Measurements from ENCODE around the gene SEC11A.
"Not testable (repeated sequence)": the region's sequence is repeated elsewhere in the genome, so short reads cannot be mapped to it uniquely, and the experiment has no call there.

The SEC11A gene

GRCh38 chr15:84736375-84736774 lies 20.4 kb upstream of the SEC11A start:
- no peak for DNase-seq

GRCh38 chr15:84735480-84736061 lies 19.6 kb upstream of the SEC11A start:
- not testable (repeated sequence) for DNase-seq

- peak; percentile 92 for DNase-seq
These were observed 19.0 kb upstream of the SEC11A start for GRCh38 chr15:84734794-84735479.

- no peak for DNase-seq
These were observed 15.8 kb upstream of the SEC11A start for GRCh38 chr15:84731774-84732173.

- no peak for DNase-seq
These were observed 11.5 kb upstream of the SEC11A start for GRCh38 chr15:84727429-84727828.

GRCh38 chr15:84725001-84725491 lies 9.1 kb upstream of the SEC11A start:
- peak; percentile 51 for DNase-seq

- DNase-seq: no peak
These were observed 6.7 kb upstream of the SEC11A start for GRCh38 chr15:84722628-84723027.

GRCh38 chr15:84721371-84721770 lies 5.4 kb upstream of the SEC11A start:
- DNase-seq: no peak

- DNase-seq: peak; percentile 65
These were observed 401 bp downstream of the SEC11A start for GRCh38 chr15:84715441-84716035.

GRCh38 chr15:84714821-84715220 lies 1.1 kb downstream of the SEC11A start:
- peak; percentile 33 for DNase-seq

GRCh38 chr15:84714372-84714771 lies 1.6 kb downstream of the SEC11A start:
- no peak for DNase-seq

- no peak for DNase-seq
These were observed 12.1 kb downstream of the SEC11A start for GRCh38 chr15:84703808-84704207.

GRCh38 chr15:84702961-84703482 lies 12.9 kb downstream of the SEC11A start:
- DNase-seq: peak; percentile 30

- DNase-seq: no peak
These were observed 16.3 kb downstream of the SEC11A start for GRCh38 chr15:84699538-84700191.

GRCh38 chr15:84697236-84697990 lies 18.5 kb downstream of the SEC11A start:
- DNase-seq: no peak

- no peak for DNase-seq
These were observed 19.2 kb downstream of the SEC11A start for GRCh38 chr15:84696757-84697156.

- no peak for DNase-seq
These were observed 25.6 kb downstream of the SEC11A start for GRCh38 chr15:84690342-84690741.

- DNase-seq: no peak
These were observed 26.1 kb downstream of the SEC11A start for GRCh38 chr15:84689858-84690257.

GRCh38 chr15:84686446-84686845 lies 29.5 kb downstream of the SEC11A start:
- not testable (repeated sequence) for DNase-seq

- peak; percentile 53 for DNase-seq
These were observed 30.6 kb downstream of the SEC11A start for GRCh38 chr15:84685304-84685703.

GRCh38 chr15:84684092-84684491 lies 31.8 kb downstream of the SEC11A start:
- DNase-seq: no peak

GRCh38 chr15:84681831-84682230 lies 34.1 kb downstream of the SEC11A start:
- DNase-seq: no peak

- no peak for DNase-seq
These were observed 44.7 kb downstream of the SEC11A start for GRCh38 chr15:84671211-84671610.
